ENCODE data around the gene CEMP1. TPM values are rescaled to one million over a fixed set of nuclear protein-coding genes. Genes with fewer than 3 reads are reported as not detected.
A peak's percentile ranks its signal among the peaks of the same experiment; 100 is the strongest.

CEMP1 gene
- total and polyA plus RNA-seq, 5 donors, result 0.27 TPM; not detected in 4

- H3K27ac ChIP-seq (ENCODE audit: low read length), result no peak overlapping the region
- 62% methylated on average over 13 of the region's 13 CpGs for WGBS
- no peaks in the 10 kb centered on the region for H3K27me3 ChIP-seq (ENCODE audit: control insufficient read depth, insufficient read depth)
- ATAC-seq (no peak), DNase-seq (peak in 2 of 3 donors; percentile 35 to 45)
- no peaks in the 10 kb centered on the region for H3K9me3 ChIP-seq (ENCODE audit: control insufficient read depth, low read length)
- H3K4me3 ChIP-seq (ENCODE audit: low read length), result no peak overlapping the region
- intact Hi-C loops (cut with DNase I), result no loop called here
- no peaks in the 10 kb centered on the region for H3K4me1 ChIP-seq (ENCODE audit: control insufficient read depth, insufficient read depth, low read length)
Observed at GRCh38 chr16:2482249-2482648, 49.0 kb downstream of the CEMP1 start.

DNA sequence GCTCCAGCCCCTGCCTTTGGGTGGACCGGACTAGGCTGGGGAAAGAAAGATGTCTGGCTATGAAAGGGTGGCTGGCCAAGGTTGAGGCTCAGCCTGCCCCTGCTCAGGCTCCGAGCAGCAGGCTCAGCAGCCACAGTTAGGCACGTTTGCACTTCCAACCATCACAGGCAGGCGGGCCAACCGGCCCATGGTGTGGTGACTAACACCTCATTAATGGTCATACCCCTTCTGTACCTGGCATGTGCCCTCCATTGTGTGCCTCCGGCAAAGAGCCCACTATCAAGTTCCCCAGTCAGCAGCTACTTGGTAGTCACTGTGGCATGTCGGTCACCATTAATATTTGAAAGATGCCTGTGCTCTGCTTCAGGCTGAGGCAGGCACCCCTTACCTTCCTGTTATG is 49.5 kb downstream of the CEMP1 start:
- H3K27me3 ChIP-seq (ENCODE audit: control insufficient read depth, insufficient read depth), result no peaks in the 10 kb centered on the region
- peak in 2 of 3 donors; percentile 12 to 26 for DNase-seq
- no peak overlapping the region for H3K4me3 ChIP-seq (ENCODE audit: low read length)
- WGBS, result 74% methylated on average over 7 of the region's 7 CpGs
- H3K9me3 ChIP-seq (ENCODE audit: control insufficient read depth, low read length), result no peaks in the 10 kb centered on the region
- no peak for ATAC-seq
- H3K4me1 ChIP-seq (ENCODE audit: control insufficient read depth, insufficient read depth, low read length), result no peaks in the 10 kb centered on the region
- H3K27ac ChIP-seq (ENCODE audit: low read length), result no peak overlapping the region
- intact Hi-C loops (cut with DNase I), result no loop called here

- no peak overlapping the region for H3K4me3 ChIP-seq (ENCODE audit: low read length)
- H3K4me1 ChIP-seq (ENCODE audit: control insufficient read depth, insufficient read depth, low read length), result no peaks in the 10 kb centered on the region
- intact Hi-C loops (cut with DNase I), result no loop called here
- H3K27ac ChIP-seq (ENCODE audit: low read length), result no peak overlapping the region
- 90% methylated on average over 12 of the region's 12 CpGs for WGBS
- DNase-seq, result peak in 2 of 3 donors; percentile 35 to 37
- no peaks in the 10 kb centered on the region for H3K9me3 ChIP-seq (ENCODE audit: control insufficient read depth, low read length)
- no peaks in the 10 kb centered on the region for H3K27me3 ChIP-seq (ENCODE audit: control insufficient read depth, insufficient read depth)
- no peak for ATAC-seq
Observed at GRCh38 chr16:2480948-2481347, 50.3 kb downstream of the CEMP1 start.

Small RNAs within 50 kb of the gene (microRNA-seq; reads per million reads assigned to microRNA genes)
- 0 reads per million in 2 donors for gene MIR3178

Other genes with a start within 250 kb of the CEMP1 start
- 10 to 100 TPM in 1 of 4 donors, 1 to 10 TPM in 3; 7.7 to 11.3 (median 8.5) TPM for gene ABCA3, start 190.7 kb downstream of the CEMP1 start, total RNA-seq
- gene ABCA3, start 190.7 kb downstream of the CEMP1 start, polyA plus RNA-seq, result 6.9 TPM
- gene CCNF, start 102.0 kb downstream of the CEMP1 start, total RNA-seq, result 1 to 10 TPM in 3 of 4 donors, under 1 TPM in 1; 0.78 to 1.9 (median 1.5) TPM
- 0.70 TPM for gene CCNF, start 102.0 kb downstream of the CEMP1 start, polyA plus RNA-seq
- 1 to 10 TPM in 2 of 4 donors, under 1 TPM in 2; 0.58 to 2.2 (median 1.2) TPM for gene TEDC2, start 71.3 kb downstream of the CEMP1 start, total RNA-seq
- 1.5 TPM for gene TEDC2, start 71.3 kb downstream of the CEMP1 start, polyA plus RNA-seq
- gene NTN3, start 60.1 kb downstream of the CEMP1 start, total RNA-seq, result 1 to 10 TPM in 2 of 4 donors, under 1 TPM in 2; 0.50 to 1.8 (median 0.90) TPM
- gene NTN3, start 60.1 kb downstream of the CEMP1 start, polyA plus RNA-seq, result 0.59 TPM
- gene TBC1D24, start 56.3 kb downstream of the CEMP1 start, total RNA-seq, result 10 to 100 TPM; 11.6 to 15.5 (median 13.0) TPM
- 5.7 TPM for gene TBC1D24, start 56.3 kb downstream of the CEMP1 start, polyA plus RNA-seq
- gene ATP6V0C, start 17.5 kb downstream of the CEMP1 start, total RNA-seq, result 100 to 1,000 TPM; 153 to 180 (median 179) TPM
- 206 TPM for gene ATP6V0C, start 17.5 kb downstream of the CEMP1 start, polyA plus RNA-seq
- 10 to 100 TPM; 10.6 to 16.5 (median 14.4) TPM for gene AMDHD2, start 11.0 kb downstream of the CEMP1 start, total RNA-seq
- 12.1 TPM for gene AMDHD2, start 11.0 kb downstream of the CEMP1 start, polyA plus RNA-seq
- 10 to 100 TPM; 35.7 to 44.9 (median 37.8) TPM for gene PDPK1, start 6.6 kb upstream of the CEMP1 start, total RNA-seq
- gene PDPK1, start 6.6 kb upstream of the CEMP1 start, polyA plus RNA-seq, result 18.0 TPM
- 10 to 100 TPM; 10.6 to 13.7 (median 12.0) TPM for gene KCTD5, start 151.1 kb upstream of the CEMP1 start, total RNA-seq
- 11.1 TPM for gene KCTD5, start 151.1 kb upstream of the CEMP1 start, polyA plus RNA-seq
- gene PRSS27, start 188.8 kb upstream of the CEMP1 start, total RNA-seq, result under 1 TPM; 0.32 to 0.64 (median 0.37) TPM
- gene PRSS27, start 188.8 kb upstream of the CEMP1 start, polyA plus RNA-seq, result 0.25 TPM
- gene SRRM2, start 221.2 kb upstream of the CEMP1 start, total RNA-seq, result 100 to 1,000 TPM; 299 to 352 (median 320) TPM
- 402 TPM for gene SRRM2, start 221.2 kb upstream of the CEMP1 start, polyA plus RNA-seq
- gene ELOB, start 245.9 kb upstream of the CEMP1 start, total RNA-seq, result 100 to 1,000 TPM; 235 to 320 (median 280) TPM
- gene ELOB, start 245.9 kb upstream of the CEMP1 start, polyA plus RNA-seq, result 625 TPM